HepG2 (cell line): Measurements from ENCODE around the gene AP2S1. TPM values are rescaled to one million over a fixed set of nuclear protein-coding genes. Genes with fewer than 3 reads are reported as not detected.
A peak's percentile ranks its signal among the peaks of the same experiment; 100 is the strongest.

Experiments used
- CENPT ChIP-seq: sonication (generic); formaldehyde crosslinking; IDR thresholded peaks from 2 replicates; pipeline ENCODE4 v1.8.0; 2022; ENCODE audit warnings: low read depth, mild to moderate bottlenecking, moderate library complexity, missing genetic modification reagents
- DPF2 ChIP-seq: sonication (generic); formaldehyde crosslinking; IDR thresholded peaks from 2 replicates; pipeline ENCODE4 v1.4.0; 2020; ENCODE audit warnings: mild to moderate bottlenecking, low read depth, missing genetic modification reagents, borderline replicate concordance
- HNF4G ChIP-seq, 2 experiments: sonication (generic) in 1 of 2; formaldehyde crosslinking in 1 of 2; IDR thresholded peaks; 2 replicates each; pipeline versions ENCODE4 v1.4.0 to v1.6.1; 2011 to 2020; ENCODE audit warnings: borderline replicate concordance in 2 of 2, low read depth in 2 of 2, mild to moderate bottlenecking in 2 of 2, low read length in 1 of 2, missing genetic modification reagents in 1 of 2, moderate library complexity in 1 of 2
- ISX ChIP-seq: sonication (generic); formaldehyde crosslinking; conservative IDR thresholded peaks from 2 replicates; pipeline ENCODE4 v1.5.0; 2020; ENCODE audit warnings: missing genetic modification reagents
- KDM1A ChIP-seq: IDR thresholded peaks from 2 replicates; pipeline ENCODE4 v1.6.1; 2016; ENCODE audit warnings: missing compliant biosample characterization
- KDM5B ChIP-seq: sonication (generic); formaldehyde crosslinking; IDR thresholded peaks from 2 replicates; pipeline ENCODE4 v1.4.0; 2020; ENCODE audit warnings: missing genetic modification reagents, mild to moderate bottlenecking, borderline replicate concordance
- MTF1 ChIP-seq: sonication (generic); formaldehyde crosslinking; IDR thresholded peaks from 2 replicates; pipeline ENCODE4 v1.5.0; 2020; ENCODE audit warnings: missing genetic modification reagents
- NPAS2 ChIP-seq: sonication (generic); formaldehyde crosslinking; IDR thresholded peaks from 2 replicates; pipeline ENCODE4 v1.8.0; 2022; ENCODE audit warnings: mild to moderate bottlenecking, missing genetic modification reagents, borderline replicate concordance
- PLRG1 ChIP-seq: fragments of 450-650 bp; conservative IDR thresholded peaks from 2 replicates; pipeline ENCODE4 v1.6.1; 2016
- RARA ChIP-seq: IDR thresholded peaks from 2 replicates; pipeline ENCODE4 v1.6.1; 2016; ENCODE audit warnings: missing genetic modification reagents, missing compliant biosample characterization
- RBM39 ChIP-seq: fragments of 200-400 bp; formaldehyde crosslinking; IDR thresholded peaks from one replicate; pipeline ENCODE4 v1.6.1; 2018; ENCODE audit warnings: antibody characterized with exemption, mild to moderate bottlenecking, low read depth, low read length; ENCODE audit not compliant: poor library complexity, severe bottlenecking
- RXRA ChIP-seq: sonication (generic); formaldehyde crosslinking; IDR thresholded peaks from 2 replicates; pipeline ENCODE4 v1.5.1; 2020; ENCODE audit warnings: missing genetic modification reagents
- STAG1 ChIP-seq: sonication (generic); formaldehyde crosslinking; IDR thresholded peaks from 2 replicates; pipeline ENCODE4 v1.4.0; 2020; ENCODE audit warnings: missing genetic modification reagents
- TBX3 ChIP-seq: fragments of 450-650 bp; IDR thresholded peaks from 2 replicates; pipeline ENCODE4 v1.6.1; 2017; ENCODE audit warnings: antibody characterized with exemption, mild to moderate bottlenecking, inconsistent platforms, borderline replicate concordance
- TCF7 ChIP-seq: sonication (generic); IDR thresholded peaks from 2 replicates; pipeline ENCODE4 v1.6.1; 2016; ENCODE audit warnings: antibody characterized with exemption, low read depth
- ZBTB1 ChIP-seq: sonication (generic); formaldehyde crosslinking; IDR thresholded peaks from 2 replicates; pipeline ENCODE4 v1.4.0; 2020; ENCODE audit warnings: missing genetic modification reagents, borderline replicate concordance
- ZBTB37 ChIP-seq: sonication (generic); formaldehyde crosslinking; IDR thresholded peaks from 2 replicates; pipeline ENCODE4 v1.4.0; 2020; ENCODE audit warnings: mild to moderate bottlenecking, missing genetic modification reagents
- ZNF30 ChIP-seq: sonication (generic); formaldehyde crosslinking; IDR thresholded peaks from 2 replicates; pipeline ENCODE4 v1.5.0; 2020; ENCODE audit warnings: mild to moderate bottlenecking, missing genetic modification reagents
- ZNF451 ChIP-seq: sonication (generic); formaldehyde crosslinking; IDR thresholded peaks from 2 replicates; pipeline ENCODE4 v1.5.0; 2020; ENCODE audit warnings: mild to moderate bottlenecking, missing genetic modification reagents
- ZNF530 ChIP-seq: sonication (generic); formaldehyde crosslinking; IDR thresholded peaks from 2 replicates; pipeline ENCODE4 v1.5.0; 2020; ENCODE audit warnings: low read depth, mild to moderate bottlenecking, missing genetic modification reagents
- polyA plus RNA-seq, 8 experiments: library from polyadenylated mRNA; depleted of rRNA in 3 of 8; stranded (reverse) in 7 of 8; unstranded in 1 of 8; fragments of >200 nt; fragmentation: Illumina TruSeq in 4 of 8; extraction: Trizol in 4 of 8; gene quantifications; 2 replicates each; pipeline versions ENCODE4 v1.2.1 to v1.2.3, GENCODE V29; 2011 to 2016; ENCODE audit warnings: low read depth in 4 of 8, missing spikeins in 1 of 8, mixed read lengths in 1 of 8; ENCODE audit not compliant: insufficient read depth in 1 of 8
- total RNA-seq, 5 experiments: library from RNA; depleted of rRNA; stranded (reverse); fragments of >200 nt; fragmentation: Illumina TruSeq; extraction: Trizol; gene quantifications; 2 replicates each; pipeline ENCODE4 v1.2.3, GENCODE V29; 2016; ENCODE audit warnings: low read depth in 1 of 5
- TF ChIP-seq, protein P1 (sequence below): sonication (generic); formaldehyde crosslinking; IDR thresholded peaks from 2 replicates; pipeline ENCODE4 v1.5.0; 2020; ENCODE audit warnings: mild to moderate bottlenecking, missing genetic modification reagents, moderate library complexity
- TF ChIP-seq, protein P2 (sequence below), 2 experiments: fragments of 450-650 bp in 1 of 2; sonication (generic) in 1 of 2; formaldehyde crosslinking; IDR thresholded peaks; 2 replicates each; pipeline versions ENCODE4 v1.5.0 to v1.8.0; 2020 to 2022; ENCODE audit warnings: mild to moderate bottlenecking in 1 of 2, missing genetic modification reagents in 1 of 2

The AP2S1 gene
- total and polyA plus RNA-seq, 2 of the 13 experiments (the other 11 are each of a cell fraction or from before 2014, with no cell fraction given), result 45.2 to 86.1 TPM

DNA sequence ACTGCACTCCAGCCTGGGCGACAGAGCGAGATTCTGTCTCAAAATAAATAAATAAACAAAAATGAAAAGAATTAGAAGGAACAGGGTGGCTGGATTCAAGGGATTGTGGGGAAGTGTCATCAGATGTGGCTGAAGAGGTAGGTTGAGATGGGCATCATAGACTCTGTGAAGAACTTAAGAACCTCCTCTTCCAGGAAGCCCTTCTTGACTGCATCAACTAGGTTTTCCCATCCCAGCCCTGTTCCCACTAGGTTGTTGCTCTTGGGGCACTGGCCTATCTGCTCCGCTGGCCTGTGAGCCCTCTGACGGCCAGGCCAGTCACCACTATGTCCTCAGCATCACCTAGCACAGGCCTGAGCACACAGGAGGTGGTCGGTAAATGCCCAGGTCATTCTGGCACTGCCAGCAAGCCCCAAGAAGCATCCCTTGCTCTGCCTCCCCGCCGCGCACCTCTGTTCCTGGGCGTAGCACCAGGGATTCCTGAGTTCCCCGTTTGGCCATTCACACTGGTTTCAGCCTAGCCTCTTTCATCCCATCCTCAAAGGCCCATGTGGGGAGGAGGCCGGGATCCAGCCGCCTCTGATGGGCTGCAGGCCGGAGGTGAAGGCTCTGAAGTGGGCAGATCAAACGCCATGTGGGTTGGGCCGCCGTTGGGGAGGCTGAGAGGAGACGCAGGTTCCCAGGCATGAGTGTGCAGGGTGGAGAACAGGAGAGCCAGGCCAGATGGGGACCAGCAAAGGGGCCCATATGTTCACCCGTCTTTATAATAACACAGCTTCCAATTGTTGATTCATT is 34.6 kb downstream of the AP2S1 start (continued):
- TF ChIP-seq, protein P1, sequence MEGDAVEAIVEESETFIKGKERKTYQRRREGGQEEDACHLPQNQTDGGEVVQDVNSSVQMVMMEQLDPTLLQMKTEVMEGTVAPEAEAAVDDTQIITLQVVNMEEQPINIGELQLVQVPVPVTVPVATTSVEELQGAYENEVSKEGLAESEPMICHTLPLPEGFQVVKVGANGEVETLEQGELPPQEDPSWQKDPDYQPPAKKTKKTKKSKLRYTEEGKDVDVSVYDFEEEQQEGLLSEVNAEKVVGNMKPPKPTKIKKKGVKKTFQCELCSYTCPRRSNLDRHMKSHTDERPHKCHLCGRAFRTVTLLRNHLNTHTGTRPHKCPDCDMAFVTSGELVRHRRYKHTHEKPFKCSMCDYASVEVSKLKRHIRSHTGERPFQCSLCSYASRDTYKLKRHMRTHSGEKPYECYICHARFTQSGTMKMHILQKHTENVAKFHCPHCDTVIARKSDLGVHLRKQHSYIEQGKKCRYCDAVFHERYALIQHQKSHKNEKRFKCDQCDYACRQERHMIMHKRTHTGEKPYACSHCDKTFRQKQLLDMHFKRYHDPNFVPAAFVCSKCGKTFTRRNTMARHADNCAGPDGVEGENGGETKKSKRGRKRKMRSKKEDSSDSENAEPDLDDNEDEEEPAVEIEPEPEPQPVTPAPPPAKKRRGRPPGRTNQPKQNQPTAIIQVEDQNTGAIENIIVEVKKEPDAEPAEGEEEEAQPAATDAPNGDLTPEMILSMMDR (CRISPR knock-in tag), result 0 out of 2 replicates have a peak, but pooled peaks have one; percentile 15
- TF ChIP-seq MTF1 (no peak), KDM1A (0 out of 2 replicates have a peak, but pooled peaks have one; percentile 51), PLRG1 (no peak), RBM39 (no peak), TCF7 (peak; percentile 84), STAG1 (no peak), CENPT (CRISPR knock-in tag) (no peak), NPAS2 (CRISPR knock-in tag) (no peak), RXRA (CRISPR knock-in tag) (peak; percentile 25; the same call in 1 of the 2 replicates), ZNF451 (no peak), TBX3 (peak; percentile 31; the same call in 1 of the 2 replicates), RARA (CRISPR knock-in tag) (peak; percentile 12; the same call in 1 of the 2 replicates), DPF2 (CRISPR knock-in tag) (no peak), KDM5B (CRISPR knock-in tag) (no peak), ZNF30 (CRISPR knock-in tag) (no peak), HNF4G (IDR thresholded peaks at IDR 0.05; ENCODE audit: borderline replicate concordance, low read depth, low read length) (no peak), HNF4G (CRISPR knock-in tag; IDR thresholded peaks at IDR 0.05; ENCODE audit: borderline replicate concordance, low read depth) (no peak), ZNF530 (no peak), ZBTB1 (CRISPR knock-in tag) (no peak), ISX (CRISPR knock-in tag) (no peak), ZBTB37 (CRISPR knock-in tag) (no peak)
- TF ChIP-seq, protein P2, sequence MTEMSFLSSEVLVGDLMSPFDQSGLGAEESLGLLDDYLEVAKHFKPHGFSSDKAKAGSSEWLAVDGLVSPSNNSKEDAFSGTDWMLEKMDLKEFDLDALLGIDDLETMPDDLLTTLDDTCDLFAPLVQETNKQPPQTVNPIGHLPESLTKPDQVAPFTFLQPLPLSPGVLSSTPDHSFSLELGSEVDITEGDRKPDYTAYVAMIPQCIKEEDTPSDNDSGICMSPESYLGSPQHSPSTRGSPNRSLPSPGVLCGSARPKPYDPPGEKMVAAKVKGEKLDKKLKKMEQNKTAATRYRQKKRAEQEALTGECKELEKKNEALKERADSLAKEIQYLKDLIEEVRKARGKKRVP (CRISPR knock-in tag; IDR thresholded peaks at IDR 0.05), result no peak
